HG03139 (cell line): ENCODE data around the gene TECPR2.
"Not testable (repeated sequence)": the region's sequence is repeated elsewhere in the genome, so short reads cannot be mapped to it uniquely, and the experiment has no call there.

ENCODE experiments used
- ATAC-seq: cut with Tn5 transposase; IDR thresholded peaks from one replicate; pipeline ENCODE4 v1.9.1; 2021; ENCODE audit not compliant: unreplicated experiment

The TECPR2 gene

GRCh38 chr14:102333795-102334705 lies 28.7 kb upstream of the TECPR2 start:
- ATAC-seq: no peak

GRCh38 chr14:102335163-102335562 lies 27.6 kb upstream of the TECPR2 start:
- no peak for ATAC-seq

- ATAC-seq: no peak
Observed at GRCh38 chr14:102338724-102339123, 24.0 kb upstream of the TECPR2 start.

- no peak for ATAC-seq
Observed at GRCh38 chr14:102341566-102341965, 21.2 kb upstream of the TECPR2 start.

- ATAC-seq: no peak
Observed at GRCh38 chr14:102342238-102342637, 20.5 kb upstream of the TECPR2 start.

GRCh38 chr14:102344084-102344483 lies 18.7 kb upstream of the TECPR2 start:
- ATAC-seq: no peak

- no peak for ATAC-seq
Observed at GRCh38 chr14:102344485-102344884, 18.3 kb upstream of the TECPR2 start.

GRCh38 chr14:102345232-102345631 lies 17.5 kb upstream of the TECPR2 start:
- ATAC-seq: no peak

- ATAC-seq: no peak
Observed at GRCh38 chr14:102346645-102347044, 16.1 kb upstream of the TECPR2 start.

GRCh38 chr14:102348376-102348775 lies 14.4 kb upstream of the TECPR2 start:
- ATAC-seq: no peak

- ATAC-seq: no peak
Observed at GRCh38 chr14:102351023-102351422, 11.7 kb upstream of the TECPR2 start.

GRCh38 chr14:102351593-102351992 lies 11.1 kb upstream of the TECPR2 start:
- not testable (repeated sequence) for ATAC-seq

- no peak for ATAC-seq
Observed at GRCh38 chr14:102352213-102352612, 10.5 kb upstream of the TECPR2 start.

- ATAC-seq: no peak
Observed at GRCh38 chr14:102353126-102353619, 9.6 kb upstream of the TECPR2 start.

GRCh38 chr14:102356280-102356679 lies 6.5 kb upstream of the TECPR2 start:
- no peak for ATAC-seq

GRCh38 chr14:102359341-102359740 lies 3.4 kb upstream of the TECPR2 start:
- ATAC-seq: no peak

- ATAC-seq: no peak
Observed at GRCh38 chr14:102360388-102360787, 2.4 kb upstream of the TECPR2 start.

GRCh38 chr14:102362084-102362483 lies 657 bp upstream of the TECPR2 start:
- ATAC-seq: peak; percentile 29

GRCh38 chr14:102363182-102363943 lies 622 bp downstream of the TECPR2 start:
- ATAC-seq: peak; percentile 21

GRCh38 chr14:102370305-102370809 lies 7.6 kb downstream of the TECPR2 start:
- ATAC-seq: no peak

GRCh38 chr14:102371361-102371760 lies 8.6 kb downstream of the TECPR2 start:
- no peak for ATAC-seq

GRCh38 chr14:102373110-102373509 lies 10.4 kb downstream of the TECPR2 start:
- no peak for ATAC-seq
